Measurements from ENCODE around the gene FOXD1. TPM values are rescaled to one million over a fixed set of nuclear protein-coding genes. Genes with fewer than 3 reads are reported as not detected.

The FOXD1 gene
- total RNA-seq (2022; extraction: Qiagen RNA extraction; ENCODE audit: low read depth): 14.7 to 22.1 TPM (median 19.3 TPM) in 5 replicates

GRCh38 chr5:73448463-73449136, at the start of gene FOXD1:
FOXD1 (minus strand) TSS chr5:73448777; CDS start chr5:73448362, 415 bp downstream.

Other genes with a start within 250 kb of the FOXD1 start
- gene BTF3, start 49.7 kb upstream of the FOXD1 start, total RNA-seq (2022; extraction: Qiagen RNA extraction; ENCODE audit: low read depth): 1,066 to 1,173 TPM (median 1,102 TPM) in 5 replicates
- gene ANKRA2, start 116.9 kb upstream of the FOXD1 start, total RNA-seq (2022; extraction: Qiagen RNA extraction; ENCODE audit: low read depth): 6.7 to 11.8 TPM (median 11.4 TPM) in 5 replicates
- 17.8 to 21.7 TPM (median 20.6 TPM) in 5 replicates for gene UTP15, start 117.0 kb upstream of the FOXD1 start, total RNA-seq (2022; extraction: Qiagen RNA extraction; ENCODE audit: low read depth)
- 10.2 to 12.3 TPM (median 11.9 TPM) in 5 replicates for gene ARHGEF28, start 177.4 kb upstream of the FOXD1 start, total RNA-seq (2022; extraction: Qiagen RNA extraction; ENCODE audit: low read depth)